LoVo (cell line): Measurements from ENCODE around the gene MPRIP.
"Not testable (repeated sequence)": the region's sequence is repeated elsewhere in the genome, so short reads cannot be mapped to it uniquely, and the experiment has no call there.

ENCODE experiments used
- DNase-seq: peaks from one replicate; pipeline ENCODE4 v3.0.0-alpha.2; 2016; ENCODE audit warnings: low spot score

The MPRIP gene

GRCh38 chr17:17184985-17185757, 142.9 kb downstream of the MPRIP start:
- not testable (repeated sequence) for DNase-seq

GRCh38 chr17:17186051-17186450, 143.8 kb downstream of the MPRIP start:
- no peak for DNase-seq

- DNase-seq, result no peak
Measured at GRCh38 chr17:17186551-17187505, 144.6 kb downstream of the MPRIP start.

GRCh38 chr17:17188586-17188985, 146.3 kb downstream of the MPRIP start:
- no peak for DNase-seq

- no peak for DNase-seq
Measured at GRCh38 chr17:17189559-17189958, 147.3 kb downstream of the MPRIP start.

GRCh38 chr17:17190188-17190587, 147.9 kb downstream of the MPRIP start:
- no peak for DNase-seq

- DNase-seq, result no peak
Measured at GRCh38 chr17:17191346-17191792, 149.1 kb downstream of the MPRIP start.

- no peak for DNase-seq
Measured at GRCh38 chr17:17191961-17192381, 149.7 kb downstream of the MPRIP start.

GRCh38 chr17:17195466-17195865, 153.2 kb downstream of the MPRIP start:
- DNase-seq, result not testable (repeated sequence)

GRCh38 chr17:17196776-17197175, 154.5 kb downstream of the MPRIP start:
- DNase-seq, result no peak

- DNase-seq, result no peak
Measured at GRCh38 chr17:17198281-17198680, 156.0 kb downstream of the MPRIP start.

- no peak for DNase-seq
Measured at GRCh38 chr17:17200311-17200710, 158.1 kb downstream of the MPRIP start.

GRCh38 chr17:17200831-17201230, 158.6 kb downstream of the MPRIP start:
- no peak for DNase-seq

GRCh38 chr17:17201271-17201670, 159.0 kb downstream of the MPRIP start:
- no peak for DNase-seq

- no peak for DNase-seq
Measured at GRCh38 chr17:17201907-17202306, 159.7 kb downstream of the MPRIP start.

- no peak for DNase-seq
Measured at GRCh38 chr17:17203173-17203730, 161.0 kb downstream of the MPRIP start.

- DNase-seq, result no peak
Measured at GRCh38 chr17:17204041-17204591, 161.9 kb downstream of the MPRIP start.

GRCh38 chr17:17204635-17205231, 162.5 kb downstream of the MPRIP start:
- no peak for DNase-seq

GRCh38 chr17:17205368-17206123, 163.3 kb downstream of the MPRIP start:
- peak; percentile 54 for DNase-seq

- DNase-seq, result peak; percentile 87
Measured at GRCh38 chr17:17206124-17206912, 164.1 kb downstream of the MPRIP start, which contains the start of gene PLD6. Gene PLD6 (minus strand): TSS chr17:17206333. CDS start chr17:17206286, 47 bp downstream.
